ENCODE results near the gene POLA1. TPM values are rescaled to one million over a fixed set of nuclear protein-coding genes. Genes with fewer than 3 reads are reported as not detected.

Gene POLA1
- total and polyA plus RNA-seq, 2 of the 4 experiments (the other 2 are of a cell fraction), result 4.0 to 15.1 TPM

GRCh38 chrX:24900234-24900633 lies 206.5 kb downstream of the POLA1 start:
- Histone ChIP-seq H3K23ac (ENCODE audit: low read depth, low read length) (no peak overlapping the region), H4K8ac (ENCODE audit: low read depth in 2 of 2, low read length in 2 of 2) (no peak overlapping the region), H2AK5ac (ENCODE audit: low read depth, low read length) (no peak overlapping the region), H3K9me1 (ENCODE audit: insufficient read depth, low read length) (no peaks in the 10 kb centered on the region), H3K79me1 (ENCODE audit: low read depth in 1 of 2, low read length in 2 of 2) (no peaks in the 10 kb centered on the region), H2BK5ac (ENCODE audit: low read depth, low read length, poor library complexity, severe bottlenecking) (no peak overlapping the region), H3K4me3 (ENCODE audit: insufficient read depth, low read depth, low read length) (no peak overlapping the region), H4K20me1 (ENCODE audit: insufficient read depth, low read length) (no peaks in the 10 kb centered on the region), H3K4me1 (ENCODE audit: control insufficient read depth, insufficient read depth, low read length) (peaks cover 4% of the 10 kb centered on the region; the same call in 1 of the 2 replicates), H2BK20ac (ENCODE audit: low read depth, low read length) (no peak overlapping the region), H4K5ac (ENCODE audit: low read depth, low read length) (no peak overlapping the region), H3K27me3 (ENCODE audit: control insufficient read depth, insufficient read depth, low read length) (no peaks in the 10 kb centered on the region), H3K18ac (ENCODE audit: low read depth, low read length) (no peak overlapping the region), H2AK9ac (replicated peaks; ENCODE audit: low read depth, low read length, poor library complexity) (no peak overlapping the region), H3K27ac (ENCODE audit: insufficient read depth, low read length) (no peak overlapping the region), H3K4ac (ENCODE audit: low read depth, low read length) (no peak overlapping the region), H2BK15ac (ENCODE audit: low read depth, low read length) (no peak overlapping the region), H2BK120ac (ENCODE audit: low read depth, low read length) (no peak overlapping the region), H3K14ac (replicated peaks; ENCODE audit: low read depth, low read length) (no peak overlapping the region), H4K91ac (ENCODE audit: insufficient read depth, low read depth, low read length) (no peak overlapping the region), H3K36me3 (ENCODE audit: control insufficient read depth, insufficient read depth, low read length) (no peaks in the 10 kb centered on the region), H3K56ac (ENCODE audit: extremely low read depth, insufficient read depth, low read length) (no peak overlapping the region), H3K4me2 (ENCODE audit: low read depth, low read length) (no peak overlapping the region), H2AFZ (replicated peaks; ENCODE audit: low read length, poor library complexity) (no peak overlapping the region), H3K9ac (ENCODE audit: low read depth, low read length) (no peak overlapping the region), H3K9me3 (ENCODE audit: control insufficient read depth, insufficient read depth, low read length) (no peaks in the 10 kb centered on the region)
- TF ChIP-seq FOS (IDR thresholded peaks at IDR 0.05; ENCODE audit: low read depth, low read length) (no peak), CHD1 (IDR thresholded peaks at IDR 0.05; ENCODE audit: low read depth, low read length) (no peak), MAFK (IDR thresholded peaks at IDR 0.05; ENCODE audit: low read depth, low read length) (no peak), RFX5 (IDR thresholded peaks at IDR 0.05; ENCODE audit: low read depth, low read length) (no peak), POLR2A (IDR thresholded peaks at IDR 0.05; ENCODE audit: low read depth, low read length) (no peak), NFE2L2 (IDR thresholded peaks at IDR 0.05; ENCODE audit: low read depth, low read length) (no peak), RCOR1 (IDR thresholded peaks at IDR 0.05; ENCODE audit: insufficient replicate concordance, low read length) (no peak), MXI1 (IDR thresholded peaks at IDR 0.05; ENCODE audit: borderline replicate concordance, low read depth, low read length) (no peak), CEBPB (IDR thresholded peaks at IDR 0.05; ENCODE audit: low read depth, low read length) (no peak), MAZ (IDR thresholded peaks at IDR 0.05; ENCODE audit: borderline replicate concordance, low read depth, low read length) (no peak), SMC3 (IDR thresholded peaks at IDR 0.05; ENCODE audit: low read depth, low read length) (no peak), ELK1 (IDR thresholded peaks at IDR 0.05; ENCODE audit: borderline replicate concordance, low read depth, low read length) (no peak), CTCF (conservative IDR thresholded peaks at IDR 0.05; ENCODE audit: low read depth, low read length) (no peak), RAD21 (IDR thresholded peaks at IDR 0.05; ENCODE audit: low read length) (no peak), USF2 (IDR thresholded peaks at IDR 0.05; ENCODE audit: low read depth, low read length) (no peak), BHLHE40 (IDR thresholded peaks at IDR 0.05; ENCODE audit: low read depth, low read length) (no peak)
- ATAC-seq (ENCODE audit: low read depth) (no peak), DNase-seq (no peak)
- ChIA-PET POLR2A (ENCODE audit: unreplicated experiment) (no interaction called here), CTCF (interaction anchor here (1.0 kb wide), 1 partner anchor 29 kb away, joined by 3 read pairs; no protein-coding TSS in a partner anchor)
- intact Hi-C loops (cut with micrococcal nuclease), result no loop called here
- BruUV-seq (replicated peaks), result no TSS peak
- in situ Hi-C loops (cut with MboI; ENCODE audit: low sequenced_read_pairs), result no loop called here
- whole genome bisulfite sequencing, 2 experiments (ENCODE audit: extremely low coverage in 2 of 2, insufficient read length in 1 of 2), result no CpG with 5 or more reads among the region's 1 CpG
- dilution Hi-C loops (cut with HindIII; ENCODE audit: low sequenced_read_pairs, unreplicated experiment), result no loop called here

Data from IMR-90 (cell line).